Activated CD4-positive, alpha-beta T cell treated with anti-CD3 and anti-CD28 coated beads, Interleukin-2, amount 10 ng/mL, durations not matched to agents 24 days and 14 days (primary cell): ENCODE data around the gene MDM2. TPM values are rescaled to one million over a fixed set of nuclear protein-coding genes. Genes with fewer than 3 reads are reported as not detected.

Source experiments
- DNase-seq: peaks from one replicate; pipeline ENCODE4 v3.0.0; 2022
- H3K27ac Mint-ChIP-seq: one replicate; pipeline ENCODE4 v1.8.0; 2022; ENCODE audit warnings: mild to moderate bottlenecking, mixed read lengths
- H3K27me3 Mint-ChIP-seq: one replicate; pipeline ENCODE4 v1.8.0; 2022; ENCODE audit warnings: mixed read lengths
- H3K36me3 Mint-ChIP-seq: one replicate; pipeline ENCODE4 v1.8.0; 2022; ENCODE audit warnings: low read depth, mild to moderate bottlenecking, mixed read lengths
- H3K4me1 Mint-ChIP-seq: one replicate; pipeline ENCODE4 v1.8.0; 2021; ENCODE audit warnings: mixed read lengths
- H3K4me3 Mint-ChIP-seq: one replicate; pipeline ENCODE4 v1.8.0; 2022; ENCODE audit warnings: mild to moderate bottlenecking, moderate library complexity, mixed read lengths
- H3K9me3 Mint-ChIP-seq: one replicate; pipeline ENCODE4 v1.8.0; 2021; ENCODE audit warnings: mixed read lengths
- intact Hi-C: fragments of 100-400 bp; cut with micrococcal nuclease; formaldehyde crosslinking; loops from one replicate; pipeline ENCODE4 v1.15.1; 2023
- total RNA-seq: library from RNA; stranded (reverse); gene quantifications from 2 replicates; pipeline ENCODE4 v1.2.3, GENCODE V29; 2022

Gene MDM2
- total RNA-seq, 1 donor from 2014 or later = 233 TPM

GRCh38 chr12:68866950-68867349, 59.0 kb downstream of the MDM2 start:
- Mint-ChIP-seq H3K27me3 (no peaks in the 10 kb centered on the region), H3K4me1 (peaks cover 19% of the 10 kb centered on the region), H3K9me3 (no peaks in the 10 kb centered on the region), H3K36me3 (peaks cover 22% of the 10 kb centered on the region), H3K4me3 (no peak overlapping the region), H3K27ac (no peak overlapping the region)
- DNase-seq = no peak
- intact Hi-C loops = loop anchor here (10.0 kb wide), 1 partner anchor 388 kb away; no protein-coding TSS in a partner anchor

DNA sequence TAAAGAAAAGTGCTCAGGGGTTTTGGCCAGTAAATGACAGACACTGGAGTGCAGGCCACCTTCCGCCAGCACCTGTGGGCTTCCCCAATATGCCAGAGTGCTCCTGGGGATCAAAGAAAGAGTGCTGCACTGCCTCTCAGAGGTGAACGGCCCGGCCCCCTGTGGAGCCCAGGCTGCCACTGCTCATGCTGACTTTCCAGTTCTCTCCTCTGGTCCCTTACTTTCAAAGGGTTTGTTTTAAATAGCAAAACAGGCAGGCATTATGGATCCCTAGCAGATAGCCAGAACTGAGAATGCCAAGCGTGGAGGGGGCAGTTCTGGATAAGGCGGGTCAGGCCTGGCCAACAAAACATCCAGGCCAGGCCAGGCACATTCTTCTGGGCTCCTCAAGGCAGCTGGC, 59.6 kb downstream of the MDM2 start:
- H3K4me1 Mint-ChIP-seq = peaks cover 19% of the 10 kb centered on the region
- no peaks in the 10 kb centered on the region for H3K9me3 Mint-ChIP-seq
- no peak overlapping the region for H3K4me3 Mint-ChIP-seq
- intact Hi-C loops = loop anchor here (10.0 kb wide), 1 partner anchor 387 kb away; no protein-coding TSS in a partner anchor
- DNase-seq = no peak
- peaks cover 23% of the 10 kb centered on the region for H3K36me3 Mint-ChIP-seq
- H3K27ac Mint-ChIP-seq = no peak overlapping the region
- no peaks in the 10 kb centered on the region for H3K27me3 Mint-ChIP-seq

DNA sequence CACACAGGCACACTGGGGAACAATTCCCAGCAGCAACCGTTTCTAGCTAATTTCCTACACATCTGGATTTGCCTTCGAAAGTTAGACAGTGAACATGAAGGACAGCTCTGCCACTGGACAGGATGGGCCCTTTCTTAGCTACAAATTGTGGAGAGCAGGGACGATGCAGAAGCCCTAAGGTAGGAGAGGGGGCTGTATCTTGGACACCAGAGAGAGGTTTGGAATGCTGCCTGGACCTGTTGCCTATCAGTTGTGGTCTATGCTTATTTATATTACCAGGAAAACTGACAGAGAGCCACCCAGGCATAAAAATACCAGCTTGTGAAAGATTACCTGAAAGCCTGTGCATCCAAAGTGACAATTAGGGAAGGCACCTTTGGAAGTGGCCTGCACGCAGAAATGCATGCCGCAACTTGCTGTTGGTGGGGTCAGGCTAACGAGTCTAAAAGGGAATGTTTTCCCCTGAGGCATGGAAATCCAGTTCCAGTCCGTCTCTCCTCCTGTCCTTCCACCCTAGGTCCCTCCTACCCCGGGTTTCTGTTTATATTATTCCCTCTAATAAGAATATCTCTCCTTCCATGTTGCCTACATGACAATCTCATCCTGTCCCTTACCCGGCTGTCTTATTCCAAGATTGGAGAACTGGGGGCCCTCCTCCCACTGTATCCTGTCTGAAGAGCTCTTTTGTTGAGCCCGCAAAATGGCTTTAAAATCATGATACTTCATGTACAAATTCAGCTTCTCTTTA, 60.2 kb downstream of the MDM2 start:
- H3K27ac Mint-ChIP-seq = no peak overlapping the region
- H3K27me3 Mint-ChIP-seq = no peaks in the 10 kb centered on the region
- DNase-seq = no peak
- intact Hi-C loops = loop anchor here (10.0 kb wide), 1 partner anchor 387 kb away; no protein-coding TSS in a partner anchor
- no peak overlapping the region for H3K4me3 Mint-ChIP-seq
- peaks cover 23% of the 10 kb centered on the region for H3K36me3 Mint-ChIP-seq
- peaks cover 19% of the 10 kb centered on the region for H3K4me1 Mint-ChIP-seq
- no peaks in the 10 kb centered on the region for H3K9me3 Mint-ChIP-seq

DNA sequence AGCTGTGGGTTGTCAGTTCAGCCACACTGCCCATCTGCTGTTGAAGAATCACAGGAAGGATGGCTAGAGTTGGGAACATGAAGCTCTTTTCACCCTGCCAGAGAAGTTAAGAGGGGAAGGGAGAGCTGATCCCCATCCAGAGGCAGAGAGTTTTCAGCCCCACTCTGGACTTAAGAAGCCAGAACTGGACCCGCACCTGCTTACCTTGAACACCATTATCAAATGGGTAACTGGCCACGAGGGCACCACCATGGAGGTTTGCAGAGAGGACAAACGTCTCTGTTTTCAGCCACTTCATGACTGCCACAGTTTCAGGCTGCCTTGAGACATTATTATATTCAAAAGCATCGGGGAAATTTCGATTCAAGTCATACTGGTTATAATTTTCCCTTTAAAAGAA, 62.0 kb downstream of the MDM2 start:
- Mint-ChIP-seq H3K27ac (no peak overlapping the region), H3K4me1 (peaks cover 12% of the 10 kb centered on the region), H3K4me3 (no peak overlapping the region), H3K36me3 (peaks cover 23% of the 10 kb centered on the region), H3K9me3 (no peaks in the 10 kb centered on the region), H3K27me3 (no peaks in the 10 kb centered on the region)
- intact Hi-C loops = no loop called here
- no peak for DNase-seq

DNA sequence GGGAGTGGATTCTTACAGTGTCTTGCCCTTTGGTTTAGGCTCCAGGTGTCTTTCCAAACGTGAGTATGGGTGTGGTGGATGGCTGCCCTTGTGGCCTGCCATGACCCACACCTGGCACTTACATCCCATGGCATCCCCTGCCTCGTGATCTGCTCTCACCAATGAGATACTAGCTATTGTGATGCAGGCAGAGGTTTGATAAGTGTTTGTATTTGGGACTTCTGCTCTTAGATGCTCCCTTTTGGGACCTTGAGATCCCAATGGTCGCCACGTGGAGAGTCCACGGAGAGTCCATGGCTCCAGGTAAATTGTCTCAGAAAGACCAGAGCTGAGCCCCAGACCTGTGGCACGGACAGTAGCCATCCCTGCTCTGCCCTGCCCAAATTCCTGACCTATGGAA, 62.5 kb downstream of the MDM2 start:
- no peaks in the 10 kb centered on the region for H3K27me3 Mint-ChIP-seq
- H3K4me1 Mint-ChIP-seq = peaks cover 9% of the 10 kb centered on the region
- no peak for DNase-seq
- H3K9me3 Mint-ChIP-seq = no peaks in the 10 kb centered on the region
- intact Hi-C loops = no loop called here
- H3K27ac Mint-ChIP-seq = no peak overlapping the region
- H3K4me3 Mint-ChIP-seq = no peak overlapping the region
- peaks cover 21% of the 10 kb centered on the region for H3K36me3 Mint-ChIP-seq

DNA sequence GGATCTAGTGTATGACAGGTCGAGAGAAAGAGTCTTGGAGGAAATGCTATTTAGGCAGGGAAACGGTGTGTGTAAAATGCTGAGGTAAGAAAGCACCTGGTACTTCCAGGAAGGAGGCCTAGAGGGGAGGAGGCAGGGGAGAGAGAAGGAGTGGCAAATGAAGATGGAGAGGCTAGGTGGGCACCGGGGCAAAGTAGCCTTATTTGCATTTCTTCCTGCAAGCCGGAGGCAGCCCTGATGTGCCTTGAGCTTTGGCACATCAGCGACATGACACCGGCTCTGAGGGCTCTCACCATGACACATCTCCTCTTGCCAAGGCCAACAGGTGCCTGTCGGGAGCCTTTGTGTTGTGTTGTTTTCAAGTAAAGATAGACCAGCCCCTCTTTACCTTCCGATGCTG, 63.4 kb downstream of the MDM2 start:
- peaks cover 20% of the 10 kb centered on the region for H3K36me3 Mint-ChIP-seq
- intact Hi-C loops = no loop called here
- no peaks in the 10 kb centered on the region for H3K27me3 Mint-ChIP-seq
- peak overlapping the region; percentile 23 for H3K27ac Mint-ChIP-seq
- no peak overlapping the region for H3K4me3 Mint-ChIP-seq
- no peak for DNase-seq
- no peaks in the 10 kb centered on the region for H3K9me3 Mint-ChIP-seq
- H3K4me1 Mint-ChIP-seq = peaks cover 7% of the 10 kb centered on the region

- Mint-ChIP-seq H3K27me3 (no peaks in the 10 kb centered on the region), H3K36me3 (peaks cover 20% of the 10 kb centered on the region), H3K4me3 (no peak overlapping the region), H3K27ac (no peak overlapping the region), H3K9me3 (no peaks in the 10 kb centered on the region), H3K4me1 (peaks cover 12% of the 10 kb centered on the region)
- intact Hi-C loops = no loop called here
- peak; percentile 72 for DNase-seq
These were observed 63.9 kb downstream of the MDM2 start for GRCh38 chr12:68871921-68872320.

DNA sequence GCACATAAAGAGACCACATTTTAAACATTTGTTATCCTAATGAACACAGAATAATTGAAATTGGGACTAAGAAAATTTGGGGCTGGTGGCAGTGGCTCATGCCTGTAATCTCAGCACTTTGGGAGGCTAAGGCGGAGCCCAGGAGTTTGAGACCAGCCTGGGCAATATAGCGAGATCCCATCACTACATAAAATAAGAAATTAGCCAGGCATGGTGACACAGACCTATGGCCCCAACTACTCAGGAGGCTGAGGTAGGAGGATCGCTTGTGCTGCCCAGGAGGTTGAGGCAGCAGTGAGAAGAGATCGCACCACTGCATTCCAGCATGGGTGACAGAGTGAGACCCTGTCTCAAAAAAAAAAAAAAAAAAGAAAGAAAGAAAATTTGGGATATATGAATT, 65.3 kb downstream of the MDM2 start:
- Mint-ChIP-seq H3K4me1 (peaks cover 14% of the 10 kb centered on the region), H3K27me3 (no peaks in the 10 kb centered on the region), H3K4me3 (no peak overlapping the region), H3K36me3 (peaks cover 19% of the 10 kb centered on the region), H3K9me3 (no peaks in the 10 kb centered on the region), H3K27ac (no peak overlapping the region)
- DNase-seq = no peak
- intact Hi-C loops = no loop called here

- H3K9me3 Mint-ChIP-seq = no peaks in the 10 kb centered on the region
- DNase-seq = no peak
- no peak overlapping the region for H3K4me3 Mint-ChIP-seq
- no peaks in the 10 kb centered on the region for H3K27me3 Mint-ChIP-seq
- peaks cover 18% of the 10 kb centered on the region for H3K36me3 Mint-ChIP-seq
- intact Hi-C loops = no loop called here
- peak overlapping the region; percentile 25 for H3K27ac Mint-ChIP-seq
- peaks cover 12% of the 10 kb centered on the region for H3K4me1 Mint-ChIP-seq
These were observed 68.5 kb downstream of the MDM2 start for GRCh38 chr12:68876461-68876860.

DNA sequence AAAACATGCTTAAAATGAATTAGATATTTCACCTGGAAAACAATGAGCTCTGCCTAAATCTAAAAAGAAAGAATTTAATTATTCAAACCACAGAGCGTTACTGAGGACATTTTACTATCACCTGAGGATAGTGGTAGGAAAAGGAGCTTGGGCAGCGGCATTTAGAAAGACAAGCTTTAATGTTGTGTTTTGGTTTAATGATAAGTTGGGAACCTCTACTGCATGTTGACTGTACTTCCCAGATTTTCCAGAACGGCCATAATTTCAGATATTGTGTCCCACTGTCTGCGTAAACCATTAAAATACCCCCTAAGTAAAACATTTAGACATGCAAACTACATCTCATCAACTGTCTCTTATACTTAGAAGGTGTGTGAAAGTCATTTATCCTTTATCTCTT, 69.6 kb downstream of the MDM2 start:
- no peaks in the 10 kb centered on the region for H3K27me3 Mint-ChIP-seq
- no peak for DNase-seq
- intact Hi-C loops = no loop called here
- peaks cover 20% of the 10 kb centered on the region for H3K36me3 Mint-ChIP-seq
- H3K27ac Mint-ChIP-seq = no peak overlapping the region
- peaks cover 9% of the 10 kb centered on the region for H3K4me1 Mint-ChIP-seq
- H3K4me3 Mint-ChIP-seq = no peak overlapping the region
- H3K9me3 Mint-ChIP-seq = no peaks in the 10 kb centered on the region

DNA sequence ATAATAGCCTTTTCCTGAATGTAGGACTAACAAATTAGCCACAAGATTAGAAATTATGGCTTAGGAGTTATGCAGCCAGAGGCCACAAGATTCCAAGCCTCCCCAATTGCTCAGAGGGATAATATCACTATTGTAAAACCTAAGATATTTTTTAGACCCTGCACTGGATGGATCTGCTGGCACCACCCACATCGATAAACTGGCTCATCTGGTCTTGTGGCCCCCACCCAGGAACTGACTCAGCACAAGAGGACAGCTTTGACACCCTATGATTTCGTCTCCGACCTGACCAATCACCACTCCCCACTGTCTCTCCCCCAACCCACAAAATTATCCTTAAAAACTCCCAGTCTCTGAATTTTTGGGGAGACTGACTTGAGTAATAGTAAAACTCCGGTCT, 70.3 kb downstream of the MDM2 start:
- H3K4me1 Mint-ChIP-seq = peaks cover 13% of the 10 kb centered on the region
- H3K27me3 Mint-ChIP-seq = no peaks in the 10 kb centered on the region
- intact Hi-C loops = no loop called here
- H3K4me3 Mint-ChIP-seq = no peak overlapping the region
- no peak overlapping the region for H3K27ac Mint-ChIP-seq
- H3K9me3 Mint-ChIP-seq = no peaks in the 10 kb centered on the region
- peaks cover 24% of the 10 kb centered on the region for H3K36me3 Mint-ChIP-seq
- DNase-seq = no peak

GRCh38 chr12:68878846-68879245, 70.9 kb downstream of the MDM2 start:
- Mint-ChIP-seq H3K4me1 (peaks cover 13% of the 10 kb centered on the region), H3K9me3 (no peaks in the 10 kb centered on the region), H3K36me3 (peaks cover 27% of the 10 kb centered on the region), H3K4me3 (no peak overlapping the region), H3K27ac (no peak overlapping the region), H3K27me3 (no peaks in the 10 kb centered on the region)
- no peak for DNase-seq
- intact Hi-C loops = no loop called here

DNA sequence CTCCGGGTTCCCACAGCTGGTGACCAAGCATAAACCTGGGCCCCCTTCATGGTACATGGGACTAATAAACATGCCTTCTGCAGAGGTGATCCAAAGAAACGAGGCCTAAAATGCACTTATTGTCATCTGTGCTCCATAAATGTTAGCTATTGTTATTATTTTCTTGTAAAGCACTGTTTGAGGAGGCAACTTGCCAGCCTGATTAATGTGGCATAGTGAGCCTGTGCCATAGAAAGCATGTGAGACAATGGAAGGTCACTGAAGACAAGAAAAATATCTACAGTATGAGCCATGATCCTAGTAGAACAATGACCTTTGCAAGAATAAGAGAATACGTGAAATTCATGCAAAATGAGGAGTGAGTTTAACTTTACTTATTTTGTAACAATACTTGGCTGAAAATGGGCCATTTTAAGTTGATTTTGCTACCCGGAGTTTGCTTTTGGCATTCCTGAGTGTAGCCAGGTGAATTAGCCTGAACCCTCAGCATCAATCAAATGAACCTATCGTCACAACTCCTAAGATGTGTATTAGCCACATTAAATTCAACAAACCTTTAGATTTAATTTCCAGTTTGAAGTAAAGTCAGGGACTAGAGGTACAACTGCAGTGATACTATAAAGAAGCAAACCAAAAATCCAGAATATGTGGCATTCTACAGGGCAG, 72.8 kb downstream of the MDM2 start:
- Mint-ChIP-seq H3K4me3 (no peak overlapping the region), H3K27ac (no peak overlapping the region), H3K27me3 (no peaks in the 10 kb centered on the region), H3K36me3 (peaks cover 36% of the 10 kb centered on the region), H3K9me3 (no peaks in the 10 kb centered on the region), H3K4me1 (peaks cover 15% of the 10 kb centered on the region)
- no peak for DNase-seq
- intact Hi-C loops = no loop called here

DNA sequence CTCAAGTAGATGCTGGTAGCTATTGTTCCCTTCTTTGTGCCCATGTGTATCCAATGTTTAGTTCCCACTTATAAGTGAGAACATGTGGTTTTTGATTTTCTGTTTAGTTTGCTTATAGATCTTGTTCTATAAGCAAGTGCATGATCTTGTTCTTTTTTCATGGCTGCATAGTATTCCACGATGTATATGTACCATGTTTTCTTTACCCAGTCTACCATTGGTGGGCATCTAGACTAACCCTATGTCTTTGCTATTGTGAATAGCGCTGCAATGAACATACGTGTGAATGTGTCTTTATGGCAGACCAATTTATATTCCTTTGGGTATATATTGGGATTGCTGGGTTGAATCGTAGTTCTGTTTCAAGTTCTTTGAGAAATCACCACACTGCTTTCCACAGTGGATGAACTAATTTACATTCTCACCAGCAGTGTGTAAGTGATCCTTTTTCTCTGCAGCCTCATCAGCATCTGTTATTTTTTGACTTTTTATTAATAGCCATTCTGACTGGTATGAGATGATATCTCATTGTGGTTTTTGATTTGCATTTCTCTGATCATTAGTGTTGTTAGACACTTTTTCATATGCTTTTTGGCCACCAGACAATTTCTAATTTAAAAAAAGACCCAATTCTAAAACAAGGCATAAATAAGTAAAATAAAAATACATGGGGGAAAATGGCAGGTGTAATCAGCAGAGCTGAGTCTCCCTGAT, 74.4 kb downstream of the MDM2 start:
- no peak overlapping the region for H3K4me3 Mint-ChIP-seq
- H3K27me3 Mint-ChIP-seq = no peaks in the 10 kb centered on the region
- DNase-seq = no peak
- H3K27ac Mint-ChIP-seq = no peak overlapping the region
- no peaks in the 10 kb centered on the region for H3K9me3 Mint-ChIP-seq
- intact Hi-C loops = no loop called here
- H3K36me3 Mint-ChIP-seq = peaks cover 34% of the 10 kb centered on the region
- peaks cover 7% of the 10 kb centered on the region for H3K4me1 Mint-ChIP-seq
